Activated CD4-positive, alpha-beta T cell treated with anti-CD3 and anti-CD28 coated beads, Interleukin-2, Interleukin-4, amounts not matched to agents 100 ng/mL and 50 ng/mL, durations not matched to agents 16 hours and 8 hours (primary cell): ENCODE data around the gene C18orf54.
"Not testable (repeated sequence)": the region's sequence is repeated elsewhere in the genome, so short reads cannot be mapped to it uniquely, and the experiment has no call there.

ENCODE experiments used
- DNase-seq: peaks from one replicate; pipeline ENCODE4 v3.0.0-alpha.2; 2020; ENCODE audit warnings: low spot score

The C18orf54 gene

DNA sequence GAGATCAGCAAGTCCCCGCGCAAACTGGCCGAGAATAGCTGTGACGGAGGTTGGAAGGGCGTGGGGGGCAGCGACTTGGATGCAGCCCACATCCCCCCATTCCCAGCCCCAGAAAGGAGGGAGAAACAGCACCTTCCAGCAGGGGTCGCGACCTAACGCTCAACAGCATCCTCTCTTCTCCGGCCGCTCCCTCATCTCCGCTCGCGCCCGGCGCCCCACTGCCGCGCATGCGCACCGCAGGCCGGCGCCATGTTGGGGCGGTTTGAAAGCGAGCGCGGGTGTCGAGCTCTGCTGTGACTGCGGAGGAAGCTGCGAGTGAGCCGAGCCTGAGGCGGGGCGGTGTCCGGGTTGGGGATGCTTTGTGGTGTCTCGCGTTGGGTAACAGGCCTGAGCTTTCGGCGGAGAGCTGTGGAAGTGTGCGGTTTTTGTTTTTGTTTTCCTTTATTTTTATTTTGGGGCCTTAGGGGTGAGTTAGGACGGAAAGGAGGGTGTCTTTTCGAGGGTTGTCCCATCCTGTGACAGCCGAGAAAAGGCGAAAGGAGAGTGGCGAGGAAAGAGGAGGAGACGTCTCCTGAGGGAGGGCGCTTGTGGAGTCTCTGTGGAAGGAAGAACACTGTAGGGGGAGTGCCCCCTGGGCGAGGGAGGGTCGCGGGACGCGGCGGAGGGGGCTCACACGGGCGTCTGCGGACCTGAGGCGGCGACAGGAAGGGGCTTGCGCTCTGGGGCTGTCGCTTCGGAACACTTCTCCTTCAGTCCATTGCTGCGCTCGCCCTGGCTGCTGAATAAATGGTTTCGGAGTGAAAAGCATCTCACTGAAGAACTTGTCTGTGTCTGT is at the start of gene C18orf54, which contains the start of gene STARD6:
C18orf54 (plus strand) TSS at position 247 of the 835 bp plus-strand sequence. CDS start 2,667 bp downstream, outside the sequence.
STARD6 (minus strand) TSS at position 199 of the 835 bp plus-strand sequence. CDS start 3,285 bp downstream, outside the sequence.
- DNase-seq = peak; percentile 91

DNA sequence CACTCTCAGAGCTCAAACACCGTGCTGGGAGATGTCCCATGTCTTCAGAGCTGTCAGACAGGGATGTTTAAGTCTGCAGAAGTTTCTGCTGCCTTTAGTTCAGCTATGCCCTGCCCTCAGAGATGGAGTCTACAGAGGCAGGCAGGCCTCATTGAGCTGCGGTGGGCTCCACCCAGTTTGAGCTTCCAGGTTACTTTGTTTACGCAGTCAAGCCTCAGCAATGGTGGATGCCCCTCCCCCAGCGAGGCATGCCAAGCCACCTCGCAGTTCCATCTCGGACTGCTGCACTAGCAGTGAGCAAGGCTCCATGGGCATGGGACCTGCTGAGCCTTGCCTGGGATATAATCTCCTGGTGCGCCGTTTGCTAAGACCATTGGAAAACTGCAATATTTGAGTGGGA is 48.1 kb upstream of the C18orf54 start:
- DNase-seq = not testable (repeated sequence)

DNA sequence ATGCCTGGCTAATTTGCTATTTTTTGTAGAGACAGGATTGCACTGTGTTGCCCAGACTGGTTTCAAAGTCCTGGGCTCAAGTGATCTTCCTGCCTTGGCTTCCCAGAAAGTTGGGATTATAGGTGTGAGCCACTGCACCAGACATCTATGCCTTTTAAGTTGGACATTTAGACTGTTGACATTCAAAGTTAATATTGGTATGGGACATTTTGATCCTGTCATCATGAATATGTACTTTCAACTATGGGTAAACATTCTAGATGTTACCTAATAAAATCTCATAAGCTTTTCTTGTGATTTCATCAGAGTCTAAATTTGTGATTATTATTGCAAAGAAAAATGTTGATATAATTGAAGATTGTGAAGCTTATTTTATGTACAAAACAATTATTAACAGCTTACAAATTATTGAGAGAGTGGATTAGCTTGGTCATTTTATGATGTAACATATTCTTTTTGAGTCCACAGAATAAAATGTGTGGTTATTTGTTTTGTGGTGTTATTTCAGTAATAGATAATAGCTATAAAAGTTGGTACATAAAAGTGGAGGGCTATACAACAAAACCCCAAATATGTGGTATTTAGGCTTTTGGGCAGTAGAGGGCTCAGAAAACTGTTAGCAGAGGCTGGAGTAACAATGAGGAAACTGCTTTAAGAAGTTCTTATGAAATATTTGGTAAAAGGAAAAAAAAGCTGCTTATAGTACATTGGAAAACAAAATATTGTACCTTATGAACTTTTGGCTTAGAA is 41.5 kb upstream of the C18orf54 start:
- DNase-seq = no peak

DNA sequence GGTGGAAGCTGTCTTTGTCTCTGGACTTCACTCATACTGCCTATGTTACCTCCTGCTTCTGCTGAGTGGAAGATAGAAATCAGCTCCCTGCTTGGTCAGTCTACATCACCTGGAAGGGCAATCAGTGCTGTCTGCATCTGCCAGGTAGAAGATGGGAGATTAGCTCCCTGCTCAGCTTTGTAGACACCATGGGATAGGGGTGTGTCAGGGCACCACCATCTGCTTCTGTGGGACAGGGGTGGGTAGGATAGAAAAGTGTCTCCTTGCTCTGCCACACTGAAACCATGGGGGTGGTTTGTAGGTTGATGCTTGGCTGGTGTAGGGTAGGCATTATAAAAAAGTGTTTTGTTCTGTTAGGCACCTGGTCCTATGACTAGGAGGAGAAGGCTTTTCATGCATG is 34.1 kb upstream of the C18orf54 start:
- DNase-seq = no peak

DNA sequence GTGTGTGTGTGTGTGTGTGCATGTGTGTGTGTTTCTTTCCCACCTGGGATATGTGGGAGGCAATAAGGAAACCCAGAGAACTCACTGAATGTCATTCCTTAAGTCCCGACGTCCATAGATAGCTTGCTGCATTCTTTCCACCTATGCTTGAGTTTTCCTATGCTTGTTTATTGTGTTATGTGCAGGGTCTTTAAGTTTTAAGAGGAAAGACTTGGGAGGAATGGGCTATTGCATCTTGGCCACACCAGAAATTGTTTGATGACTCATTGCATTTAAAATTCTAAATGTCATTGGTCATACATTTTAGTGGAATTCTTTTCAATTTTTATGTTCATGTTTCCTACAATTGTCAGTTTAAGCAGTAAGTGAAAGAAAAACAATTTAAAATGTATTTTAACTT is 33.7 kb upstream of the C18orf54 start:
- no peak for DNase-seq

DNA sequence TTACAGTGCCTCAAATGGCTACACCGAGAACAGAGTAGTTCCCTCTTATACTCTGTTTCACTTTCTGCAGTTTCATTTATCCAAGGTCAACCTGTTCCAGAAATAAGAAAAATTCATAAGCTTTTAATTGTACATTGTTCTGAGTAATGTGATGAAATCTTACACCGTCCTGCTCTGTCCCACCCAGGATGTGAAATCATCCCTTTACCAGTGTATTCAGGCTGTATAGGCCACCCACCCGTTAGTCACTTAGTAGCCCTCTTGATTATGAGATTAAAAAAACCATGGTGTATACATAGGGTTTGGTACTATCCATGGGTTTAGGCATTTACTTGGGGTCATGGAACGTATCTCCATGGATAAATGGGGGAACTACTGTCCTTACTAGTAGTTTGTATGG is 29.9 kb upstream of the C18orf54 start:
- DNase-seq = no peak

DNA sequence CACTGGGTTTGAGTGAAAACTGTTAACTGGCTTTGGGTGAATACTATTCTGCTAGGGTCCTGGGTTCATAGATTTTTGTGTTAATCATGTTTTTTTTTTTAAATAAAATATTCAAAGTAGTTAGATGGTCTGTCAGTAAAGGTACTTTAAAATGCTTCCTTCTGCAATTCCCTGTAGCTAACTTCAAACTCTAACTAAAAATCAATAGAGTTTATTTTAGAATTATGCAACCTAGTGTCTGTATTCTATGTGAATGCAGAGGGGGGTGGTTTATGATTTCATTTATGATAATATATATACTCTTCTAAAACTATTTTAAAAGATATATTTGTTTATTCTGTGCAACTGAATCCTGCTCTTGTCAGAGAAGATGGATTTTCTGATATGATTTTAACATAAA is 27.9 kb upstream of the C18orf54 start:
- no peak for DNase-seq

DNA sequence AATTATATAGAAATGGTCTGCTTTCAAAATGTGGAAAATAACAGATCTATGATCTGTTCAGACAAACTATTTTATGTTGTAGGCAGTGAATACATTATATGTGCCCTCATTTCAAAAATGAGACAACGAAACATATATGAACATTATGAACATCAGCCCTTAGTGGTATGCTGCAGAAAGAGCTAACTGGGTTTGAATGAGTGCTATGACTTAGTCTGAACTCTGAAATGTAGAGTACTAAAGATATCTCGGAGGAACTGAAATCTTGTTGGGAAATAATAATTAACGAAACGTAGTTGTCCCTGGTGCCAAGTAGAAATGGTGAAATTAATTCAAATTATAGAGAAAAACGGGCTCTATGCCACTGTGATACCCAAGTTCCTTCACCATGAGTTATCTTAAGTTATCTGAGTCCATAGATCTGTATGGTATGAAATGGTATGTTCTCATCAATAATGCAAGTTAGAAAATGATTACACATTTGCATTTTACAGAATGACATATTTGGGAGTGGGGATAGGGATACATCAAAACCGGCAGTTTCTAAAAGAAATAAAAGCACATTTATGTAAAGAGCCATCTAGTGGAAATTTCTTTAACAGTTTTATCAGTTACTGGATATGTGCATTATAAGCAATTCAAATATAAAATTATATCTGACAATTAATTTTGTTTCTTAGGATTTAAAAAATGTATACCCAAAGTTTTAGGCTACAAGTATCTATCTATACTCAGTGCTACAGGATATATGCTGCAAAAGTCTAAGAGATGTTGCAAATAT is 26.7 kb upstream of the C18orf54 start:
- no peak for DNase-seq

DNA sequence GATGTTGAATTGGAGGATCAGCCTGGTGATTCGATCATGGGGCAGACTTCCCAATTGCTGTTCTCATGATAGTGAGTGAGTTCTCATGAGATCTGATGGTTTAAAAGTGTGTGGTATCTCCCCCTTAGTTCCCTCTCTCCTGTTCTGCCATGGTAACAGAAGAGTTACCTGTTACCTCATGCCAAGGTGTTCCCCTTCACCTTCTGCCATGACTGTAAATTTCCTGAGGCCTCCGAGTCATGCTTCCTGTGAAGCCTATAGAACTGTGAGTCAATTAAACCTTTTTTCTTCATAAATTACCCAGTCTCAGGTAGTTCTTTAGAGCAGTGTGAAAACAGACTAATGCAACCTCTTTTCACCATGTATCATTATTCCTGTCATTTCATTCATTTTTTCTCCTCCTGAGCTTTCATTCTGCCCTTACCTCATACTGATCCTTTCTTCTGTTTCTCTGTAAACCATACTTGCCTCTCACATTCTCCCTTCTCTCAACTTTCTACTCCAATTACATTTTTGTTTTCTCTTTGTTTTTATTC is 22.0 kb upstream of the C18orf54 start:
- DNase-seq = no peak

DNA sequence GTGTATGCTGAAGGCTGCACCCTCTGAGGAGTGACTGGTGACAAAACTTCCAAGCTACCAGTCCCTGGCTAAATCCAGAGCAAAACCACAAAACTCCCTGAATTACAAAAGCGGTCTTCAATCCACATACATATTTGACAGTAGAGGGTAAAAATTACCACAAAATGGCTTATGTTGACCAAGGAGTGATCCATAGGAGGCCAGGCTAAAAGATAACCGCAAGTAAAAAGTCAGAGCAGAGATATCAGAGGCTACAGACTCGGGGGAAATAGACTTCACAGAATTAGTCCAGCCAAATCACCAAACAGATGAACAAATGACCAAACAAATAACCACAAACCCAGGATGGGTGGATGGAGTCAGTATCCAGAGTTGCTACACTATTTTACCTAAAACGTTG is 19.5 kb upstream of the C18orf54 start:
- no peak for DNase-seq

DNA sequence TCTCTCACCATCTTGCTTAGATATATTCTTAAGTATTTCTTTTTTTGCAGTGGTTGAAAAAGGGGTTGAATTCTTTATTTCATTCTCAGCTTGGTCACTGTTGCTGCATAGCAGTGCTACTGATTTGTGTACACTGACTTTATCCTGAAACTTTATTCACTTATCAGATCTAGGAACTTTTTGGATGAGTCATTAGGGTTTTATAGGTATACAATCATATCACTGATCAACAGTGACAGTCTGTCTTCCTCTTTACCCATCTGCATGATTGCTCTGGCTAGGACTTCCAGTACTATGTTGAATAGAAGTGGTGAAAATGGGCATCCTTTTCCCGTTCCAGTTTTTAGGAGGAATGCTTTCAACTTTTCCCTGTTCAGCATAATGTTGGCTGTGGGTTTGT is 6.5 kb upstream of the C18orf54 start:
- DNase-seq = peak; percentile 22

DNA sequence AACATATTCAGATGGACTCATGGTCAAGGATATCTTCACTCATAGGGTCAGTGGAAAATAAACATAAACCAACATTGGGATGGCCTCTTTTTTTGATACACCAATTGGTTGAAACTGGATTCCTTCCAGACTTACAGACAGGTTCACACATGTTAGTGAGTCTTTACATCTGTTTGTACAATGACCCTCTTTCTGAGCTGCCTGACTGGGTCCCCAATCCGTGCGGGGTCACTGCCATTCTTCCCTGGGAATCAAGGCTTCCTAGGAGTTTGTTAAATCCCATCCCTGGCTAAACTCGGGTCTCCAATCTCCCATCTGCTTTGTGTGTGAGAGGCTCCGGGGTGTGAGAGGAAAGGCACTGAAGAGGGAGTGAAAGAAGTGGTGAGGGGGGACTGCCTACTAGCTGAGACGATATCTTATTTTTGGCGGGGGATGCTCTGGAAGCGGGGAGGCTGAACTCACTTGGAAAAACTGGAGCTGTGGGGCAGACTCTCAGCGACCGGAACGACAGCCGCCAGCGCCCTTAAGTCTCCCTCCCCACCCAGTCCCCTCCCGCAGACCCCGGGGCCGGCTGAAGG is 535 bp upstream of the C18orf54 start:
- DNase-seq = no peak

DNA sequence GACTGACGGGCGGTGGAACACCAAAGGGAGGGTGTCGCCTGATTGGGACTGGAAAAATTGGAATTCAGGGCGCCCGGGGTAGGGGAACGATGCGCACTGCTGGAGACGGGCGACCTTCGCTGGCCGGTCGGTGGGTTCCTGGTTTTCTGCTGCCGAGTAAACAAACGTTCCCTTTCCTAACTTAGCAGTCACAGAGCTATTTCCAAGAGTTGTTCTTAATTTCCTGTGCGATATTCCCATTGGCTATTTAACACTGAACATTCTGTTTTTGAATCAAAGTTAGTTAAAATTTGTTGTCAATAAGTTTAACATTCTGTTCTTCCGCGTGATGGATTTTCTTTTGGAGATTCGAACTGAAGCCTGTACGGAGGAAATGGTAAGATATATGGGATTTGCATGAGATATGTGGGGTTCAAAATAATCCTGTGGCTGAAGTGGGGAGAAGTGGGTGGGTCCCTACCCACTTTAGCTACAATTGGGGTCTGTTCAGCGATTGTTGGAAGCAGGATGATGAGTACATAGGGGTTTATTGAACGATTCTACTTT is 862 bp downstream of the C18orf54 start:
- DNase-seq = no peak

DNA sequence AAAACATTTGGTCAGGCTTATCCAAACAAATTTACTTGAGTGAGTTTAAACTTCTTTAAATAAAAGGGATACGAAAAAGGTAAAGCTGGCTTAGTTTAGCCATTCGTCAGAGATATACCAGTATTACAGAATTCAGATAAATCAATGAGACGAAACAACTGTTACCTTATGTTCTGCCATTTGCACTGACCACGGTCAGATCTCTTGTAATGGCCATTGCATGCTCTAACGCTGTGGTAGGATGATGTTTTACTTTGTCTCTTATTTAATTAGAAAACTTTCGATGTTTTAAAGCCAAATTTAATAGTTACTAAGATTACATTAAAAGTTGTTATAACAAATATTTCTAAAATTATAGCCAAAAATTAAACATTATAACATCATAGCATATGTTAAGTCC is 1.5 kb downstream of the C18orf54 start:
- no peak for DNase-seq

DNA sequence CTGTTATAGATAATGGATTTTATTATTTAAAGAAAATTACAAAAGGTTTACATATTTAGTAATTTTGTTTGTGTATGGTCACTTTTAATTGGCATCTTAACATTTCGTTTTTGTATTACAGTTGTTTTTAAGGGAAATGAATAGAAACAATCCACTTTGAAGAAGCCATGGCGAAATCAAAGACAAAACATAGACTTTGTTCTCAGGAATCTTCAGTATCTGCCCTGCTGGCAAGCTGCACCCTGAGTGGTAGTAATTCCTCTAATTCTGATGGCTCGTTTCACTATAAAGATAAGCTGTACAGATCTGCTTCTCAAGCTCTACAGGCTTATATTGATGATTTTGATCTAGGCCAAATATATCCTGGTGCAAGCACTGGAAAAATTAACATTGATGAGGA is 2.7 kb downstream of the C18orf54 start:
- DNase-seq = no peak

DNA sequence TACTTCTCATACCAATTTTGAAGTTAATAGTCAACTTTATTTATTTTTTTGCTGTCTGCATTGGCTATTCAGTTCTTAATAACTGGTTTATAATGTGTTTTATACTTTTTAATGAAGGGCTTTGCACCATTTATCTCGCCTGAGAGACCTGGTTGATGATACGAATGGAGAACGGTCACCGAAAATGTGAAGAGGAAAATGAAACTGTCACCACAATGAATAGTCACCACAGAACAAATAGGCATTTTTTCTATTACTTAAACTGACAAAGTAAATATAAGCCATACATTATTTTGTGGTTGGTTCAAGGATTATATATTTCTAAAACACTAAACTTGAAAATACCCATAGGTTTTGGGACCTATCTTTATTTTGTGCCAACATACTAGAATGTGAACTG is 20.4 kb downstream of the C18orf54 start:
- DNase-seq = peak; percentile 19

DNA sequence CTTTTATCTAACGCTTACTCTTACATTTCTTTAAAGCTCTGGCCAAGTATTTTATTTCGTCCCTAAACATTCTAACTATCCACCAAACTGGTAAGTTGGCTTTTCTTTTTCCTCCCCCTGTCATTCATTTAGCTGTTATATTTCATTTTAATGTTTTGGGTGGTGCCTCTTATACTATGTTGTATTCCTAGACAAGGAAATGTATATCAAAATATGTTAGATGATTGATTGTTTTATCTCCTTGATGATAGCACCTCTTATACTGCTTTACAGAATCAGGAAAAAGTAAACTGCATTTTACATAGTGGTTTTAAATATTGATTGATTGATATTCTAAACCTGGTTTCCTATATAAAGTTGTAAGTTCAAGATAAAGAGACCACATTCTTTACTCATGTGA is 23.9 kb downstream of the C18orf54 start:
- DNase-seq = no peak

DNA sequence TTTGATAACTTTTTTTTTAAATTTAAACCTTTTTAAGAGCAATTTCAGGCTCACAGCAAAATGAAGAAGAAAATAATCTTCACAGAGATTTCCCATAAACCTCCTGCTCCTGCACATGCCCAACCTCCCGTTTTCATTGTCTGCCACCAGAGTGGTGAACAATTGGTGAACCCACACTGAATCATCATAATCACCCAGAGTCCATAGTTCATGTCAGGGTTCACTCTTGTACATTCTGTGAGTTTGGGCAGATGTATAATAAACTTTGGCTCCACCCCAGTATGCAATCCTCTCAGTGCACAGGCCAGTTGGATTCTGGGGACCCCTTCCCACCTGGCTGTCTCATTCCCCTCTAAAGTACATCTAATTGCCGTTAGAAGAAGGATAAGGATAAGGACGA is 24.4 kb downstream of the C18orf54 start:
- DNase-seq = no peak

DNA sequence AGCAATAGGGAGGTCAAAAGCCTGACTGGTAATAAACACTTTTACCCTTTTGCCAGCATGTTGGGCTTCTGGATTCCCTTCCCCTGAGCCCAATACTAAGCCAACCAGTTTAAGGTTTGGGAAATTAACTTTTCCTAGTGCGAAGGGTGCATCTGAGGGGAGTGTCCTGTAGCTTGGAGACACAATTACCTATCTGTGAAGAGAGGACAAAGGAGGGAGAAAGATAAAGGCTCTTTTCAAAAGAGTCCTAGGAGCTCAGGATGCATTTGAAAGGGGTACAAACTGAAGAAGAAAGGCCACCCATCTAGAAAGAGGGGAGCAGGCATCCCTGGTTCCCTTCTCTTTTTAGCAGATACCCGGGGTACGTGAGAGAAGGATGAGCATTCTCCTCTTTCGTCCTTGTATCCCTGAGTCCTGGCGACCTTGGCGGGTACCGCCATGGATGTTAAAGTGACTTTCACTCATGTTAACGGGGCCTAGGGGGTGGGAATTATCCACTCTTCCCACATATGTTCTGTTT is 25.1 kb downstream of the C18orf54 start:
- no peak for DNase-seq

DNA sequence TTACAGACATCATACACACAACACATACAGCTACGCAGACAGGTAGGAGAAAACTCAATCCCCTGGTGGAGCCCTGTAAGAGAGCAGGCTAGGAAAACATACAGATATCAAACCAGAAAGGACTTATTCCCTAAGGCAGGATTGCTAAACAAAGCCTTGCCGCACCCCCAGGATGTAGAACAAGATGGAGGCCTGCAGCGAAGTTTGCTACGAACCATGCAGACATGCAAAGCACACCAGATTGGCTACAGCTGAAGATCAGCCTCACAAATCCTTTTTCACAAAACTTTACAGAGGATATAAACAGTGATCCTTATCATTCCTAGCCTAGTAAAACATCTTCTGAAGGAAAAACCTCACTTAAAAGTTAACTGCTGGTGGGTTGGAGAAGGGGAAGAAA is 28.3 kb downstream of the C18orf54 start:
- no peak for DNase-seq

DNA sequence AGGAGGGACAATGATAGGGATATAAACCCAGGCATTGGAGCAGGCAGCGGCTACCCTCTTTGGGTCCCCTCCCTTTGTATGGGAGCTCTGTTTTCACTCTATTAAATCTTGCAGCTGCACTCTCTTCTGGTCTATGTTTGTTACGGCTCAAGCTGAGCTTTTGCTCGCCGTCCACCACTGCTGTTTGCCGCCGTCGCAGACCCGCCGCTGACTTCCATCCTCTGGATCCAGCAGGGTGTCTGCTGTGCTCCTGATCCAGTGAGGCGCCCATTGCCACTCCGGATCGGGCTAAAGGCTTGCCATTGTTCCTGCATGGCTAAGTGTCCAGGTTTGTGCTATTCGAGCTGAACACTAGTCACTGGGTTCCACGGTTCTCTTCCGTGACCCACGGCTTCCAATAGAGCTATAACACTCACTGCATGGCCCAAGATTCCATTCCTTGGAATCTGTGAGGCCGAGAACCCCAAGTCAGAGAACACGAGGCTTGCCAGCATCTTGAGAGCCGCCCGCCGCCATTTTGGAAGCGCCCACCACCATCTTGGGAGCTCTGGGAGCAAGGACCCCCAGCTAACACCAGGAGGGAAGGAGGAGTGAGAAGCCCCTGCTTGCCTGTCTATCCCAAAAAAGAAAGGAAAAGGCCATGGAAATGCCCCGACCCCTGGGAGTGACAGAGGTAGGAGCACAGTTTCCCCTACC is 29.2 kb downstream of the C18orf54 start:
- not testable (repeated sequence) for DNase-seq
